ENCODE results near the gene MLIP. TPM values are rescaled to one million over a fixed set of nuclear protein-coding genes. Genes with fewer than 3 reads are reported as not detected.

Gene MLIP
- total and polyA plus RNA-seq, 2 of the 8 experiments (the other 6 are each of a cell fraction or from before 2014, with no cell fraction given): not detected

- Histone ChIP-seq H3K23ac (ENCODE audit: insufficient read length) (no peak overlapping the region), H2BK5ac (ENCODE audit: low read depth, low read length) (no peak overlapping the region), H4K91ac (replicated peaks; ENCODE audit: insufficient read length, low read length) (no peak overlapping the region), H3K18ac (ENCODE audit: extremely low read depth, low read length) (no peak overlapping the region), H3K79me1 (ENCODE audit: low read depth, low read length) (no peaks in the 10 kb centered on the region), H3K4ac (replicated peaks; ENCODE audit: insufficient read length, low read depth, low read length) (no peak overlapping the region), H3K4me1 (replicated peaks in 1 of 4; ENCODE audit: control insufficient read depth in 3 of 4, insufficient read depth in 4 of 4, low read length in 3 of 4) (no peaks in the 10 kb centered on the region), H2BK15ac (ENCODE audit: low read length) (no peak overlapping the region), H4K20me1 (replicated peaks in 1 of 2; ENCODE audit: control insufficient read depth in 1 of 2, insufficient read depth in 2 of 2, low read length in 2 of 2) (no peaks in the 10 kb centered on the region), H3K27me3 (replicated peaks in 1 of 4; ENCODE audit: control insufficient read depth in 3 of 4, extremely low read depth in 1 of 4, insufficient read depth in 3 of 4, low read length in 3 of 4) (no peaks in the 10 kb centered on the region), H3K9me3 (ENCODE audit: insufficient read depth in 2 of 2, low read depth in 1 of 2, low read length in 1 of 2) (no peaks in the 10 kb centered on the region), H2AK5ac (ENCODE audit: low read depth, low read length) (no peak overlapping the region), H3K56ac (replicated peaks; ENCODE audit: insufficient read length, low read depth, low read length) (no peak overlapping the region), H3K4me3 (ENCODE audit: extremely low read depth in 1 of 4, insufficient read depth in 2 of 4, low read depth in 3 of 4, low read length in 4 of 4) (no peak overlapping the region), H3K36me3 (ENCODE audit: control insufficient read depth in 2 of 4, insufficient read depth in 4 of 4, low read length in 3 of 4) (no peaks in the 10 kb centered on the region), H2BK120ac (replicated peaks; ENCODE audit: low read depth, low read length) (no peak overlapping the region), H4K5ac (ENCODE audit: insufficient read length, low read depth, low read length) (no peak overlapping the region), H3K79me2 (ENCODE audit: control insufficient read depth in 1 of 2, insufficient read depth in 2 of 2, low read length in 2 of 2) (no peaks in the 10 kb centered on the region), H2AFZ (ENCODE audit: low read length) (no peak overlapping the region), H3K9ac (replicated peaks in 1 of 4; ENCODE audit: extremely low read depth in 1 of 4, low read depth in 3 of 4, low read length in 3 of 4) (no peak overlapping the region), H3K27ac (ENCODE audit: low read depth, low read length) (no peak overlapping the region), H2BK12ac (ENCODE audit: low read depth, low read length) (no peak overlapping the region), H2BK20ac (ENCODE audit: low read length) (no peak overlapping the region), H3K14ac (ENCODE audit: insufficient read length) (no peak overlapping the region), H3K23me2 (ENCODE audit: low read depth, low read length) (no peaks in the 10 kb centered on the region; the same call in 1 of the 2 replicates), H3K4me2 (ENCODE audit: insufficient read depth in 1 of 2, low read depth in 2 of 2, low read length in 2 of 2) (no peak overlapping the region), H4K8ac (ENCODE audit: extremely low read depth, insufficient read depth, low read length) (no peak overlapping the region)
- no peak for FAIRE-seq
- ChIA-PET CTCF (ENCODE audit: partially characterized antibody) (no interaction called here), POLR2A (ENCODE audit: partially characterized antibody) (no interaction called here)
- no peak for DNase-seq (ENCODE audit: low read depth in 1 of 2, low spot score in 2 of 2)
- 94% methylated on average over 2 of the region's 3 CpGs; no CpG with 5 or more reads in 1 of the 2 experiments for WGBS, 2 experiments (ENCODE audit: extremely low coverage in 1 of 2, insufficient coverage in 1 of 2, insufficient read length in 1 of 2, insufficient replicate concordance in 2 of 2, low coverage in 1 of 2, low lambda C conversion rate in 2 of 2, missing lambda C conversion rate in 1 of 2)
- TF ChIP-seq PHF8 (conservative IDR thresholded peaks at IDR 0.05; ENCODE audit: low read depth, low read length) (no peak), SP2 (IDR thresholded peaks at IDR 0.05; ENCODE audit: low read length) (no peak), FOSL1 (IDR thresholded peaks at IDR 0.05; ENCODE audit: insufficient read depth, low read depth, low read length) (no peak), SAP30 (IDR thresholded peaks at IDR 0.05; ENCODE audit: insufficient read depth, insufficient replicate concordance, low read length) (no peak), SUZ12 (IDR thresholded peaks at IDR 0.05; ENCODE audit: low read length) (no peak), ZNF274 (IDR thresholded peaks at IDR 0.05; ENCODE audit: borderline replicate concordance, extremely low read depth, low read length) (no peak), JUN (IDR thresholded peaks at IDR 0.05; ENCODE audit: low read depth, low read length) (no peak), HDAC6 (IDR thresholded peaks at IDR 0.05; ENCODE audit: low read depth, low read length) (no peak)
- TF ChIP-seq, protein P1, sequence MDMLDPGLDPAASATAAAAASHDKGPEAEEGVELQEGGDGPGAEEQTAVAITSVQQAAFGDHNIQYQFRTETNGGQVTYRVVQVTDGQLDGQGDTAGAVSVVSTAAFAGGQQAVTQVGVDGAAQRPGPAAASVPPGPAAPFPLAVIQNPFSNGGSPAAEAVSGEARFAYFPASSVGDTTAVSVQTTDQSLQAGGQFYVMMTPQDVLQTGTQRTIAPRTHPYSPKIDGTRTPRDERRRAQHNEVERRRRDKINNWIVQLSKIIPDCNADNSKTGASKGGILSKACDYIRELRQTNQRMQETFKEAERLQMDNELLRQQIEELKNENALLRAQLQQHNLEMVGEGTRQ (IDR thresholded peaks at IDR 0.05; ENCODE audit: low read length): no peak
Measured at GRCh38 chr6:54063228-54063539, 48.1 kb upstream of the MLIP start.
